K562 (cell line): Measurements from ENCODE around the gene KLHL25.

Experiments
- CAMTA2 ChIP-seq: fragments of 250-450 bp; sonication (Bioruptor Pico); conservative IDR thresholded peaks from 2 replicates; pipeline ENCODE4 v1.5.1; 2022
- GABPA ChIP-seq: fragments of 200-800 bp; sonication (Bioruptor generic); conservative IDR thresholded peaks from 2 replicates; pipeline ENCODE4 v1.6.1; 2016; ENCODE audit warnings: low read depth, missing genetic modification characterization, missing compliant biosample characterization
- ZNF24 ChIP-seq: fragments of 450-650 bp; IDR thresholded peaks from 2 replicates; pipeline ENCODE4 v1.6.1; 2016
- TF ChIP-seq, protein P1 (sequence below), 3 experiments: IDR thresholded peaks in 2 of 3; conservative IDR thresholded peaks in 1 of 3; 2 replicates each; pipeline ENCODE4 v1.5.1; 2011 to 2012; ENCODE audit warnings: low read length in 3 of 3, mild to moderate bottlenecking in 3 of 3, control low read depth in 2 of 3, improper control_type of control experiment in 1 of 3, inconsistent platforms in 1 of 3, low read depth in 1 of 3, mixed read lengths in 1 of 3, moderate library complexity in 1 of 3; ENCODE audit not compliant: insufficient read depth in 2 of 3

DNA sequence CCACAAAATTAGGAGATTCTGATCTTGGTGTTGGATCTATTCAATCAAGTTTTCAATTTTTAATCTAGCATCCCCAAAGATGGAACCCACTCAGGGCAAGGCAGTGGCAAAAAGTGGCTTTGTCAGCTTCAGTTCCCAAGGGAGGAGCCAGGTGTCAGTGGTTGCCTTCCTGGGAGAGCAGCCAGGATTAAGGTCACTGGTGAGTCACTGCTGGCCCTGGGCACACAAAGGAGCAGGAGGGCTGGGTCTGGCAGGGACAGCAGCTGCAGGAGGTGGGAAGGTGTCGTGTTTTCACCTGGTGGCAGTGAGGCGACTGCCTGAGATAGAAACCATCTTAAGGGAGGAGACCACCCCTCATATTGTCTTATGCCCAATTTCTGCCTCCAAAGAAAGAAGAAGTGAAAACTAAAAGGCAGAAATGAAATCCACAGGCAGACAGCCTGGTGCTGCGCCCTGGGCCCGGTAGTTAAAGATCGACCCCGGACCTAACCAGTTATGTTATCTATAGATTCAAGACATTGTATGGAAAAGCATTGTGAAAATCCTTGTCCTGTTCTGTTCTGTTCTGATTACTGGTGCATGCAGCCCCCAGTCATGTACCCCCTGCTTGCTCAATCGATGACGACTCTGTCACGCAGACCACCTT lies 5.9 kb upstream of the KLHL25 start:
- TF ChIP-seq ZNF24 = no peak
- TF ChIP-seq, protein P1, sequence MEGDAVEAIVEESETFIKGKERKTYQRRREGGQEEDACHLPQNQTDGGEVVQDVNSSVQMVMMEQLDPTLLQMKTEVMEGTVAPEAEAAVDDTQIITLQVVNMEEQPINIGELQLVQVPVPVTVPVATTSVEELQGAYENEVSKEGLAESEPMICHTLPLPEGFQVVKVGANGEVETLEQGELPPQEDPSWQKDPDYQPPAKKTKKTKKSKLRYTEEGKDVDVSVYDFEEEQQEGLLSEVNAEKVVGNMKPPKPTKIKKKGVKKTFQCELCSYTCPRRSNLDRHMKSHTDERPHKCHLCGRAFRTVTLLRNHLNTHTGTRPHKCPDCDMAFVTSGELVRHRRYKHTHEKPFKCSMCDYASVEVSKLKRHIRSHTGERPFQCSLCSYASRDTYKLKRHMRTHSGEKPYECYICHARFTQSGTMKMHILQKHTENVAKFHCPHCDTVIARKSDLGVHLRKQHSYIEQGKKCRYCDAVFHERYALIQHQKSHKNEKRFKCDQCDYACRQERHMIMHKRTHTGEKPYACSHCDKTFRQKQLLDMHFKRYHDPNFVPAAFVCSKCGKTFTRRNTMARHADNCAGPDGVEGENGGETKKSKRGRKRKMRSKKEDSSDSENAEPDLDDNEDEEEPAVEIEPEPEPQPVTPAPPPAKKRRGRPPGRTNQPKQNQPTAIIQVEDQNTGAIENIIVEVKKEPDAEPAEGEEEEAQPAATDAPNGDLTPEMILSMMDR (IDR thresholded peaks at IDR 0.05 in 2 of 3, conservative IDR thresholded peaks at IDR 0.05 in 1 of 3; ENCODE audit: insufficient read depth in 2 of 3, low read depth in 1 of 3, low read length in 3 of 3) = no peak
- no peak for TF ChIP-seq CAMTA2
- TF ChIP-seq GABPA (tag) = no peak
